ENCODE results near the gene MISP3. TPM values are rescaled to one million over a fixed set of nuclear protein-coding genes. Genes with fewer than 3 reads are reported as not detected.

MISP3 gene
- total RNA-seq, 1 donor from 2014 or later = not detected

- no peaks in the 10 kb centered on the region for H3K27me3 ChIP-seq (ENCODE audit: control insufficient read depth in 3 of 3, insufficient read depth in 3 of 3, low read length in 3 of 3)
- peak overlapping the region; percentile 83 to 84 (median 83) for H3K4me3 ChIP-seq (ENCODE audit: low read length in 3 of 3)
- H3K4me1 ChIP-seq (ENCODE audit: control insufficient read depth in 3 of 3, insufficient read depth in 3 of 3, low read length in 3 of 3) = peaks cover 27 to 35% (median 32%) of the 10 kb centered on the region in 3 donors
- H3K36me3 ChIP-seq (ENCODE audit: control insufficient read depth in 3 of 3, insufficient read depth in 3 of 3, low read length in 3 of 3) = no peaks in the 10 kb centered on the region
- H3K9ac ChIP-seq (ENCODE audit: low read depth in 1 of 3, low read length in 3 of 3) = peak overlapping the region; percentile 88 to 89 (median 89)
- H3K27ac ChIP-seq (ENCODE audit: low read depth, low read length) = peak overlapping the region; percentile 81
- H3K9me3 ChIP-seq (ENCODE audit: control insufficient read depth in 3 of 3, low read length in 3 of 3) = no peaks in the 10 kb centered on the region
Observed at GRCh38 chr19:14073925-14074838, 1.6 kb downstream of the MISP3 start.

GRCh38 chr19:14078411-14078810 is 5.8 kb downstream of the MISP3 start:
- Histone ChIP-seq H3K4me3 (ENCODE audit: low read length in 3 of 3) (no peak overlapping the region), H3K27me3 (ENCODE audit: control insufficient read depth in 3 of 3, insufficient read depth in 3 of 3, low read length in 3 of 3) (no peaks in the 10 kb centered on the region), H3K4me1 (ENCODE audit: control insufficient read depth in 3 of 3, insufficient read depth in 3 of 3, low read length in 3 of 3) (peaks cover 28 to 41% (median 29%) of the 10 kb centered on the region in 3 donors), H3K9me3 (ENCODE audit: control insufficient read depth in 3 of 3, low read length in 3 of 3) (no peaks in the 10 kb centered on the region), H3K36me3 (ENCODE audit: control insufficient read depth in 3 of 3, insufficient read depth in 3 of 3, low read length in 3 of 3) (no peaks in the 10 kb centered on the region), H3K9ac (ENCODE audit: low read depth in 1 of 3, low read length in 3 of 3) (no peak overlapping the region), H3K27ac (ENCODE audit: low read depth, low read length) (no peak overlapping the region)

GRCh38 chr19:14080887-14081796 is 8.6 kb downstream of the MISP3 start:
- no peaks in the 10 kb centered on the region for H3K27me3 ChIP-seq (ENCODE audit: control insufficient read depth in 3 of 3, insufficient read depth in 3 of 3, low read length in 3 of 3)
- peak overlapping the region; percentile 93 for H3K27ac ChIP-seq (ENCODE audit: low read depth, low read length)
- peak overlapping the region; percentile 90 to 97 (median 97) for H3K9ac ChIP-seq (ENCODE audit: low read depth in 1 of 3, low read length in 3 of 3)
- no peaks in the 10 kb centered on the region for H3K9me3 ChIP-seq (ENCODE audit: control insufficient read depth in 3 of 3, low read length in 3 of 3)
- H3K4me3 ChIP-seq (ENCODE audit: low read length in 3 of 3) = peak overlapping the region; percentile 91 to 94 (median 94)
- peaks cover 13 to 21% (median 13%) of the 10 kb centered on the region in 3 donors for H3K4me1 ChIP-seq (ENCODE audit: control insufficient read depth in 3 of 3, insufficient read depth in 3 of 3, low read length in 3 of 3)
- no peaks in the 10 kb centered on the region for H3K36me3 ChIP-seq (ENCODE audit: control insufficient read depth in 3 of 3, insufficient read depth in 3 of 3, low read length in 3 of 3)

GRCh38 chr19:14081797-14082674 is 9.4 kb downstream of the MISP3 start:
- H3K27ac ChIP-seq (ENCODE audit: low read depth, low read length) = peak overlapping the region; percentile 93
- H3K36me3 ChIP-seq (ENCODE audit: control insufficient read depth in 3 of 3, insufficient read depth in 3 of 3, low read length in 3 of 3) = peaks cover 0 to 3% (median 0%) of the 10 kb centered on the region in 3 donors
- no peaks in the 10 kb centered on the region for H3K9me3 ChIP-seq (ENCODE audit: control insufficient read depth in 3 of 3, low read length in 3 of 3)
- H3K9ac ChIP-seq (ENCODE audit: low read depth in 1 of 3, low read length in 3 of 3) = peak overlapping the region; percentile 90 to 97 (median 91)
- H3K4me1 ChIP-seq (ENCODE audit: control insufficient read depth in 3 of 3, insufficient read depth in 3 of 3, low read length in 3 of 3) = peaks cover 13 to 21% (median 13%) of the 10 kb centered on the region in 3 donors
- H3K4me3 ChIP-seq (ENCODE audit: low read length in 3 of 3) = peak overlapping the region; percentile 91 to 94 (median 94)
- H3K27me3 ChIP-seq (ENCODE audit: control insufficient read depth in 3 of 3, insufficient read depth in 3 of 3, low read length in 3 of 3) = no peaks in the 10 kb centered on the region

- Histone ChIP-seq H3K4me3 (ENCODE audit: low read length in 3 of 3) (peak overlapping the region in 1 of 3 donors; percentile 94), H3K9me3 (ENCODE audit: control insufficient read depth in 3 of 3, low read length in 3 of 3) (no peaks in the 10 kb centered on the region), H3K27ac (ENCODE audit: low read depth, low read length) (no peak overlapping the region), H3K4me1 (ENCODE audit: control insufficient read depth in 3 of 3, insufficient read depth in 3 of 3, low read length in 3 of 3) (peaks cover 13 to 21% (median 13%) of the 10 kb centered on the region in 3 donors), H3K27me3 (ENCODE audit: control insufficient read depth in 3 of 3, insufficient read depth in 3 of 3, low read length in 3 of 3) (no peaks in the 10 kb centered on the region), H3K36me3 (ENCODE audit: control insufficient read depth in 3 of 3, insufficient read depth in 3 of 3, low read length in 3 of 3) (peaks cover 0 to 3% (median 0%) of the 10 kb centered on the region in 3 donors), H3K9ac (ENCODE audit: low read depth in 1 of 3, low read length in 3 of 3) (peak overlapping the region; percentile 90 to 97 (median 91))
Observed at GRCh38 chr19:14082675-14082960, 10.0 kb downstream of the MISP3 start.

- no peaks in the 10 kb centered on the region for H3K27me3 ChIP-seq (ENCODE audit: control insufficient read depth in 3 of 3, insufficient read depth in 3 of 3, low read length in 3 of 3)
- peaks cover 8 to 16% (median 10%) of the 10 kb centered on the region in 3 donors for H3K36me3 ChIP-seq (ENCODE audit: control insufficient read depth in 3 of 3, insufficient read depth in 3 of 3, low read length in 3 of 3)
- H3K4me1 ChIP-seq (ENCODE audit: control insufficient read depth in 3 of 3, insufficient read depth in 3 of 3, low read length in 3 of 3) = peaks cover 11 to 22% (median 13%) of the 10 kb centered on the region in 3 donors
- no peak within 1 kb of the TSS for H3K9ac ChIP-seq (ENCODE audit: low read depth in 1 of 3, low read length in 3 of 3)
- no peak within 1 kb of the TSS for H3K4me3 ChIP-seq (ENCODE audit: low read length in 3 of 3)
- H3K9me3 ChIP-seq (ENCODE audit: control insufficient read depth in 3 of 3, low read length in 3 of 3) = no peaks in the 10 kb centered on the region
- H3K27ac ChIP-seq (ENCODE audit: low read depth, low read length) = no peak within 1 kb of the TSS
Observed at GRCh38 chr19:14085309-14085995, 12.9 kb downstream of the MISP3 start, which contains the start of gene C19orf67. Gene C19orf67 (minus strand): TSS chr19:14085783. CDS start chr19:14085627, 156 bp downstream.

- peaks cover 9 to 17% (median 11%) of the 10 kb centered on the region in 3 donors for H3K4me1 ChIP-seq (ENCODE audit: control insufficient read depth in 3 of 3, insufficient read depth in 3 of 3, low read length in 3 of 3)
- H3K27ac ChIP-seq (ENCODE audit: low read depth, low read length) = no peak overlapping the region
- H3K27me3 ChIP-seq (ENCODE audit: control insufficient read depth in 3 of 3, insufficient read depth in 3 of 3, low read length in 3 of 3) = no peaks in the 10 kb centered on the region
- peaks cover 8 to 16% (median 10%) of the 10 kb centered on the region in 3 donors for H3K36me3 ChIP-seq (ENCODE audit: control insufficient read depth in 3 of 3, insufficient read depth in 3 of 3, low read length in 3 of 3)
- no peak overlapping the region for H3K4me3 ChIP-seq (ENCODE audit: low read length in 3 of 3)
- no peak overlapping the region for H3K9ac ChIP-seq (ENCODE audit: low read depth in 1 of 3, low read length in 3 of 3)
- no peaks in the 10 kb centered on the region for H3K9me3 ChIP-seq (ENCODE audit: control insufficient read depth in 3 of 3, low read length in 3 of 3)
Observed at GRCh38 chr19:14086098-14086497, 13.5 kb downstream of the MISP3 start.

GRCh38 chr19:14088634-14089411 is 16.2 kb downstream of the MISP3 start:
- Histone ChIP-seq H3K27me3 (ENCODE audit: control insufficient read depth in 3 of 3, insufficient read depth in 3 of 3, low read length in 3 of 3) (no peaks in the 10 kb centered on the region), H3K36me3 (ENCODE audit: control insufficient read depth in 3 of 3, insufficient read depth in 3 of 3, low read length in 3 of 3) (peaks cover 10 to 22% (median 12%) of the 10 kb centered on the region in 3 donors), H3K4me3 (ENCODE audit: low read length in 3 of 3) (peak overlapping the region in 1 of 3 donors; percentile 52), H3K4me1 (ENCODE audit: control insufficient read depth in 3 of 3, insufficient read depth in 3 of 3, low read length in 3 of 3) (peaks cover 3 to 8% (median 7%) of the 10 kb centered on the region in 3 donors), H3K9ac (ENCODE audit: low read depth in 1 of 3, low read length in 3 of 3) (peak overlapping the region in 1 of 3 donors; percentile 69), H3K9me3 (ENCODE audit: control insufficient read depth in 3 of 3, low read length in 3 of 3) (peaks cover 0 to 8% (median 4%) of the 10 kb centered on the region in 3 donors), H3K27ac (ENCODE audit: low read depth, low read length) (peak overlapping the region; percentile 19)

Data from skeletal muscle tissue (tissue), 4 donors.